Stomach (tissue), 4 donors: ENCODE results near the gene TNNI3K.

Experiments
- CTCF ChIP-seq, 7 experiments: fragments of 450-650 bp in 4 of 7; fragments of 200-600 bp in 3 of 7; sonication (generic) in 3 of 7; IDR thresholded peaks; one replicate each; pipeline ENCODE4 v1.5.1; 2016 to 2019; ENCODE audit warnings: antibody characterized with exemption in 7 of 7, control low read depth in 2 of 7, mild to moderate bottlenecking in 1 of 7
- POLR2A ChIP-seq, 4 donors: fragments of 450-650 bp; IDR thresholded peaks; one replicate each; pipeline ENCODE4 v1.6.1; 2016; ENCODE audit warnings: antibody characterized with exemption in 4 of 4, control low read depth in 2 of 4, mild to moderate bottlenecking in 1 of 4, moderate library complexity in 1 of 4

GRCh38 chr1:74222701-74223100 lies 12.5 kb upstream of the TNNI3K start:
- TF ChIP-seq CTCF (IDR thresholded peaks at IDR 0.05), result no peak
- TF ChIP-seq POLR2A (IDR thresholded peaks at IDR 0.05), result no peak
